PC-9 (cell line): ENCODE data around the gene YPEL1. TPM values are rescaled to one million over a fixed set of nuclear protein-coding genes. Genes with fewer than 3 reads are reported as not detected.

Experiments
- BruUV-seq: library from RNA; stranded (reverse); fragments of 400-500 nt; replicated peaks from 2 replicates; lab custom pipeline; 2021; lab: Mats Ljungman, UMichigan
- CTCF ChIA-PET: fragments of 300-600 bp; sonication (Branson Sonifier 250); formaldehyde crosslinking; loops from one replicate; lab custom pipeline; 2022; ENCODE audit warnings: antibody characterized with exemption; lab: Charles Lee
- POLR2A ChIA-PET: fragments of 300-600 bp; sonication (Branson Sonifier 250); formaldehyde crosslinking; loops from one replicate; lab custom pipeline; 2022; ENCODE audit warnings: antibody characterized with exemption; ENCODE audit not compliant: unreplicated experiment; lab: Charles Lee
- DNase-seq, 2 experiments: peaks; one replicate each; pipeline versions ENCODE4 v3.0.0 to v3.0.0-alpha.2; 2015 to 2022; ENCODE audit warnings: mixed read lengths in 1 of 2
- H2AFZ ChIP-seq: fragments of 200-600 bp; sonication (generic); 2 replicates; pipeline ENCODE4 v1.8.1; 2017; ENCODE audit warnings: antibody characterized with exemption
- H3F3A ChIP-seq: fragments of 200-600 bp; sonication (generic); 2 replicates; pipeline ENCODE4 v1.8.1; 2017; ENCODE audit warnings: antibody characterized with exemption, mild to moderate bottlenecking, low read depth; ENCODE audit not compliant: insufficient read depth
- H3K27ac ChIP-seq: fragments of 200-600 bp; sonication (generic); 2 replicates; pipeline ENCODE4 v1.6.1; 2016; ENCODE audit warnings: mixed run types
- H3K27me3 ChIP-seq: fragments of 200-600 bp; sonication (generic); 2 replicates; pipeline ENCODE4 v1.6.1; 2016; ENCODE audit warnings: low read depth, mixed run types; ENCODE audit not compliant: insufficient read depth
- H3K36me3 ChIP-seq: fragments of 200-600 bp; sonication (generic); 2 replicates; pipeline ENCODE4 v1.6.1; 2016; ENCODE audit warnings: low read depth, mixed run types
- H3K4me1 ChIP-seq: fragments of 200-600 bp; sonication (generic); replicated peaks from 2 replicates; pipeline ENCODE4 v1.6.1; 2016; ENCODE audit warnings: mixed run types; ENCODE audit not compliant: insufficient read depth
- H3K4me2 ChIP-seq: fragments of 200-600 bp; sonication (generic); 2 replicates; pipeline ENCODE4 v1.6.1; 2017; ENCODE audit warnings: mixed run types
- H3K4me3 ChIP-seq: fragments of 200-600 bp; sonication (generic); 2 replicates; pipeline ENCODE4 v1.6.1; 2016; ENCODE audit warnings: mixed run types
- H3K79me2 ChIP-seq: fragments of 200-600 bp; sonication (generic); 2 replicates; pipeline ENCODE4 v1.6.1; 2017; ENCODE audit warnings: low read depth, mixed run types
- H3K9me2 ChIP-seq: fragments of 200-600 bp; sonication (generic); 2 replicates; pipeline ENCODE4 v1.8.1; 2017; ENCODE audit warnings: mild to moderate bottlenecking; ENCODE audit not compliant: insufficient read depth
- H3K9me3 ChIP-seq: fragments of 200-600 bp; sonication (generic); 2 replicates; pipeline ENCODE4 v1.8.1; 2016; ENCODE audit warnings: low read depth; ENCODE audit not compliant: insufficient read depth
- H4K20me1 ChIP-seq: fragments of 200-600 bp; sonication (generic); 2 replicates; pipeline ENCODE4 v1.8.1; 2017; ENCODE audit not compliant: insufficient read depth
- EZH2 ChIP-seq: fragments of 200-600 bp; sonication (generic); IDR thresholded peaks from 2 replicates; pipeline ENCODE4 v1.8.0; 2017; ENCODE audit warnings: antibody characterized with exemption, low read depth
- intact Hi-C: fragments of 100-400 bp; cut with micrococcal nuclease; formaldehyde crosslinking; loops from one replicate; pipeline ENCODE4 v1.10.0; 2022; ENCODE audit not compliant: unreplicated experiment
- microRNA-seq: library from miRNA; unstranded; fragments of <30 nt; microRNA quantifications from one replicate; pipeline ENCODE4 v1.2.0, GENCODE V29; 2021; ENCODE audit warnings: borderline number of aligned reads, borderline replicate concordance
- total RNA-seq: library from RNA; stranded (reverse); gene quantifications from 2 replicates; pipeline ENCODE4 v1.2.3, GENCODE V29; 2021
- TF ChIP-seq, protein P1 (sequence below): fragments of 200-600 bp; sonication (generic); conservative IDR thresholded peaks from 2 replicates; pipeline ENCODE4 v1.6.1; 2017; ENCODE audit warnings: mixed run types, antibody characterized with exemption, mild to moderate bottlenecking, moderate library complexity

YPEL1 gene
- total RNA-seq, 1 experiment from 2014 or later, result 5.2 TPM

DNA sequence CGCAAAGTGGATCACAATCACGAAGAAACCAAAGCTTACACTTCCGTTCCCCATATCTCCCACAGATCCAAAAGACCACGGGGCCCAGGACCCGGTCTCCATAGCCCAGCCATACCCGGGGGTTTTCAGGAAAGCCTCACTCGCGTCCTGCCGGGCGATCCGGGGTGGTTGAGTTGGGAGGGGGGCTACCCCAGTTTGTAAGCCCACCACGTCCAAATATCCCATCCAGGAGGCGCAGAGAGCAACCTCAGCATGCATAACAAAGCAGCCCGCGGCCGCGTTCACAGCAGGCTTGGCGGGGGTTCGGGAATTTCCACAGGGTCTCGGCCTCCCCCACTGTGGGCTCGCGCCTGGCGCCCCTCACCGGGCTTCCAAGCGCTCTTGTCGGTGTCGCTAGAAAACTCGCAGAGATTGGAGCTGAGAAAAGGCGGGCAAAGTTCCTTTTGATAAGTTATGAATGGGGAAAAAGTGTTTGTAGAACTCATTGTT is 84.0 kb downstream of the YPEL1 start:
- Histone ChIP-seq H4K20me1 (no peaks in the 10 kb centered on the region; the same call in 1 of the 2 replicates), H3K27me3 (no peaks in the 10 kb centered on the region), H2AFZ (peak overlapping the region; percentile 87; the same call in 1 of the 2 replicates), H3K79me2 (no peaks in the 10 kb centered on the region), H3K4me2 (peak overlapping the region; percentile 92), H3K9me2 (no peaks in the 10 kb centered on the region), H3K9me3 (no peaks in the 10 kb centered on the region), H3K4me3 (peak overlapping the region; percentile 56), H3F3A (peaks cover 6% of the 10 kb centered on the region; the same call in 1 of the 2 replicates), H3K36me3 (no peaks in the 10 kb centered on the region), H3K4me1 (0 out of 2 replicates have a peak, but pooled peaks cover 5% of the 10 kb centered on the region), H3K27ac (no peak overlapping the region)
- ChIA-PET CTCF (no interaction called here), POLR2A (no interaction called here)
- no TSS peak for BruUV-seq
- no peak for DNase-seq
- intact Hi-C loops, result no loop called here
- TF ChIP-seq, protein P1, sequence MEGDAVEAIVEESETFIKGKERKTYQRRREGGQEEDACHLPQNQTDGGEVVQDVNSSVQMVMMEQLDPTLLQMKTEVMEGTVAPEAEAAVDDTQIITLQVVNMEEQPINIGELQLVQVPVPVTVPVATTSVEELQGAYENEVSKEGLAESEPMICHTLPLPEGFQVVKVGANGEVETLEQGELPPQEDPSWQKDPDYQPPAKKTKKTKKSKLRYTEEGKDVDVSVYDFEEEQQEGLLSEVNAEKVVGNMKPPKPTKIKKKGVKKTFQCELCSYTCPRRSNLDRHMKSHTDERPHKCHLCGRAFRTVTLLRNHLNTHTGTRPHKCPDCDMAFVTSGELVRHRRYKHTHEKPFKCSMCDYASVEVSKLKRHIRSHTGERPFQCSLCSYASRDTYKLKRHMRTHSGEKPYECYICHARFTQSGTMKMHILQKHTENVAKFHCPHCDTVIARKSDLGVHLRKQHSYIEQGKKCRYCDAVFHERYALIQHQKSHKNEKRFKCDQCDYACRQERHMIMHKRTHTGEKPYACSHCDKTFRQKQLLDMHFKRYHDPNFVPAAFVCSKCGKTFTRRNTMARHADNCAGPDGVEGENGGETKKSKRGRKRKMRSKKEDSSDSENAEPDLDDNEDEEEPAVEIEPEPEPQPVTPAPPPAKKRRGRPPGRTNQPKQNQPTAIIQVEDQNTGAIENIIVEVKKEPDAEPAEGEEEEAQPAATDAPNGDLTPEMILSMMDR, result no peak
- TF ChIP-seq EZH2, result no peak

DNA sequence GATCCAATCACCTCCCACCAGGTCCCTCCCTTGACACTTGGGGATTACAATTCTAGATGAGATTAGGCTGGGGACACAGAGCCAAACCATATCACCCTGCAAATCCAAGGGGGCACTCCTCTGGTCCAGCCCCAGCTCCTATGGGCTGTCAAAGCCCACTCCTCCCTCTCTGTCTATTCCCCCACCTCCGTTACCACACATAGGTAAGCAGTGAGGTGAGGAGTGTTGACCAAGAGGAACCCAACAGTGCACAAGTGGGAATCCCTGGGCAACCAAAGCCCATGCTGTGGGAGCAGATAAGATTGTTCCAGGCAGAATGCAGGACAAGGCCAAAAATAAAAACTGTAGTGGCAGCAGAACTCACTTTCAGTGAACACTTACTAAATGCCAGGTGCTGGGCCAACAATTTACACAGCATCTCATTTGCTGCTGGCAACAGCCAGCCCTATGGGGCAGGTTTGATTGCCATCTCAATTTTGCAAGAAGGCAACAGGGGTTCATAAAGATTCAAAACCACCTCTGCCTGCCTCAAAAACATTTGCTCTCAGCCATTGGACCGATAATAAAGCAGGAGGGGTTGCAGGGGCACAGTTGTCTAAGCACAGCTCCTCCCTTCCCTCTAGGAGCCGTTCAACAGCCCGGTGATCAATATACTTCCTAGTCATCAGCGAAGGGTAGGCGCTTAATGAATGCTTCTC is 84.6 kb downstream of the YPEL1 start:
- DNase-seq, result no peak
- no peak overlapping the region for H3K27ac ChIP-seq
- no TSS peak for BruUV-seq
- H3K4me3 ChIP-seq, result no peak overlapping the region; the same call in 1 of the 2 replicates
- ChIA-PET POLR2A (no interaction called here), CTCF (no interaction called here)
- 0 out of 2 replicates have a peak, but pooled peaks cover 4% of the 10 kb centered on the region for H3K4me1 ChIP-seq
- H3K9me2 ChIP-seq, result no peaks in the 10 kb centered on the region
- H4K20me1 ChIP-seq, result no peaks in the 10 kb centered on the region; the same call in 1 of the 2 replicates
- no peaks in the 10 kb centered on the region for H3K36me3 ChIP-seq
- no peak overlapping the region for H2AFZ ChIP-seq
- TF ChIP-seq, protein P1, result no peak
- TF ChIP-seq EZH2, result no peak
- H3K4me2 ChIP-seq, result peak overlapping the region; percentile 92
- no peaks in the 10 kb centered on the region for H3K27me3 ChIP-seq
- peaks cover under 1% of the 10 kb centered on the region; the same call in 1 of the 2 replicates for H3F3A ChIP-seq
- intact Hi-C loops, result no loop called here
- no peaks in the 10 kb centered on the region for H3K9me3 ChIP-seq
- H3K79me2 ChIP-seq, result no peaks in the 10 kb centered on the region

DNA sequence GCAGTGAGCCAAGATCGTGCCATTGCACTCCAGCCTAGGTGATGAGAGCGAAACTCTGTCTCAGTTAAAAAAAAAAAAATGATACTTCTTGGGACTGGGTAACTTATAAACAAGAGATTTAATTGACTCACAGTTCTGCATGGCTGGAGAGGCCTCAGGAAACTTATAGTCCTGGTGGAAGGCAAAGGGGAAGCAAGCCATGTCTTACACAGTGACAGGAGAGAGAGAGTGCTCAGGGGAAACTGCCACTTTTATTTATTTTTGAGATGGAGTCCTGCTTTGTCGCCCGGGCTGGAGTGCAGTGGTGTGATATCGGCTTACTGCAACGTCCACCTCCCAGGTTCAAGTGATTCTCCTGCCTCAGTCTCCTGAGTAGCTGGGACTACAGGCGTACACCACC is 85.3 kb downstream of the YPEL1 start:
- Histone ChIP-seq H3K36me3 (no peaks in the 10 kb centered on the region), H3K27ac (no peak overlapping the region), H3F3A (no peaks in the 10 kb centered on the region; the same call in 1 of the 2 replicates), H4K20me1 (no peaks in the 10 kb centered on the region; the same call in 1 of the 2 replicates), H3K9me2 (no peaks in the 10 kb centered on the region), H3K27me3 (no peaks in the 10 kb centered on the region), H3K9me3 (no peaks in the 10 kb centered on the region), H3K79me2 (no peaks in the 10 kb centered on the region), H3K4me3 (no peak overlapping the region), H3K4me1 (0 out of 2 replicates have a peak, but pooled peaks cover 4% of the 10 kb centered on the region), H3K4me2 (no peak overlapping the region), H2AFZ (no peak overlapping the region)
- intact Hi-C loops, result no loop called here
- ChIA-PET CTCF (no interaction called here), POLR2A (no interaction called here)
- DNase-seq, result no peak
- no TSS peak for BruUV-seq
- no peak for TF ChIP-seq EZH2
- TF ChIP-seq, protein P1, result no peak

Small RNA genes within 50 kb of the gene (microRNA-seq; reads per million reads assigned to microRNA genes)
- gene MIR130B, result 588 reads per million, percentile 70 among the genes with 10 or more reads in this experiment
- gene MIR301B, result 6.1 reads per million

Other genes starting within 250 kb of the YPEL1 start
- 0.13 and 0.15 TPM in 2 replicates for gene RIMBP3C, start 184.3 kb downstream of the YPEL1 start, total RNA-seq
- 30.3 and 55.8 TPM in 2 replicates for gene UBE2L3, start 168.1 kb downstream of the YPEL1 start, total RNA-seq
- gene YDJC, start 105.8 kb downstream of the YPEL1 start, total RNA-seq, result 25.7 and 39.1 TPM in 2 replicates
- 0.33 and 0.63 TPM in 2 replicates for gene CCDC116, start 103.0 kb downstream of the YPEL1 start, total RNA-seq
- gene SDF2L1, start 93.5 kb downstream of the YPEL1 start, total RNA-seq, result 22.5 and 23.2 TPM in 2 replicates
- 23.8 and 26.3 TPM in 2 replicates for gene PPIL2, start 69.8 kb downstream of the YPEL1 start, total RNA-seq
- 66.7 and 82.8 TPM in 2 replicates for gene MAPK1, start 131.9 kb upstream of the YPEL1 start, total RNA-seq
- gene PPM1F, start 217.1 kb upstream of the YPEL1 start, total RNA-seq, result 20.6 and 22.1 TPM in 2 replicates
- gene TOP3B, start 247.0 kb upstream of the YPEL1 start, total RNA-seq, result 23.7 and 23.9 TPM in 2 replicates